A673 (cell line): ENCODE measurements around the gene CRHBP. TPM values are rescaled to one million over a fixed set of nuclear protein-coding genes. Genes with fewer than 3 reads are reported as not detected.

ENCODE experiments used
- BruUV-seq: library from RNA; stranded (reverse); fragments of 400-500 nt; replicated peaks from 2 replicates; lab custom pipeline; 2021; lab: Mats Ljungman, UMichigan
- CTCF ChIA-PET: fragments of 300-600 bp; sonication (Branson Sonifier 250); formaldehyde crosslinking; loops from one replicate; lab custom pipeline; 2022; ENCODE audit warnings: antibody characterized with exemption; lab: Charles Lee
- POLR2A ChIA-PET: fragments of 300-600 bp; sonication (Branson Sonifier 250); formaldehyde crosslinking; loops from one replicate; lab custom pipeline; 2022; ENCODE audit warnings: antibody characterized with exemption; ENCODE audit not compliant: low non-redundant PET; lab: Charles Lee
- DNase-seq: peaks from one replicate; pipeline ENCODE4 v3.0.0-alpha.2; 2015; ENCODE audit warnings: low spot score
- H3K27ac ChIP-seq: fragments of 200-600 bp; sonication (generic); 2 replicates; pipeline ENCODE4 v1.5.1; 2016; ENCODE audit warnings: mixed run types, low read depth, mild to moderate bottlenecking, mixed read lengths, antibody characterized with exemption, low read length; ENCODE audit not compliant: poor library complexity, severe bottlenecking
- H3K27me3 ChIP-seq: fragments of 200-600 bp; sonication (generic); replicated peaks from 2 replicates; pipeline ENCODE4 v1.6.1; 2017; ENCODE audit warnings: mixed run types, low read depth, mild to moderate bottlenecking, mixed read lengths, antibody characterized with exemption, low read length; ENCODE audit not compliant: insufficient read depth, poor library complexity
- H3K36me3 ChIP-seq: fragments of 200-600 bp; sonication (generic); 2 replicates; pipeline ENCODE4 v1.6.1; 2016; ENCODE audit warnings: mixed run types, mild to moderate bottlenecking, mixed read lengths, antibody characterized with exemption, low read length; ENCODE audit not compliant: insufficient read depth, poor library complexity, severe bottlenecking
- H3K4me1 ChIP-seq: fragments of 200-600 bp; sonication (generic); 2 replicates; pipeline ENCODE4 v1.6.1; 2017; ENCODE audit warnings: mixed run types, mild to moderate bottlenecking, mixed read lengths, antibody characterized with exemption, low read length; ENCODE audit not compliant: insufficient read depth, poor library complexity, severe bottlenecking
- H3K4me3 ChIP-seq: fragments of 200-600 bp; sonication (generic); 2 replicates; pipeline ENCODE4 v1.5.1; 2016; ENCODE audit warnings: low read depth, mixed run types, mild to moderate bottlenecking, mixed read lengths, low read length; ENCODE audit not compliant: poor library complexity, severe bottlenecking
- H3K9me3 ChIP-seq: fragments of 200-600 bp; sonication (generic); 2 replicates; pipeline ENCODE4 v1.6.1; 2016; ENCODE audit warnings: mixed run types, low read depth, mild to moderate bottlenecking, mixed read lengths, antibody characterized with exemption, low read length; ENCODE audit not compliant: poor library complexity, severe bottlenecking
- CTCF ChIP-seq: fragments of 300-800, 200-600 bp; sonication (generic); conservative IDR thresholded peaks from 2 replicates; pipeline ENCODE4 v1.5.1; 2017; ENCODE audit warnings: low read depth, mild to moderate bottlenecking, antibody characterized with exemption, low read length, moderate library complexity, mixed read lengths
- EZH2 ChIP-seq: fragments of 200-600 bp; sonication (generic); IDR thresholded peaks from 2 replicates; pipeline ENCODE4 v1.6.1; 2017; ENCODE audit warnings: borderline replicate concordance, low read depth, mild to moderate bottlenecking, mixed read lengths, antibody characterized with exemption, low read length; ENCODE audit not compliant: poor library complexity, severe bottlenecking
- intact Hi-C: fragments of 100-400 bp; cut with micrococcal nuclease; formaldehyde crosslinking; loops from one replicate; pipeline ENCODE4 v1.10.0; 2022; ENCODE audit not compliant: unreplicated experiment
- total RNA-seq: library from RNA; stranded (reverse); gene quantifications from 2 replicates; pipeline ENCODE4 v1.2.3, GENCODE V29; 2021

The CRHBP gene
- total RNA-seq, 1 experiment from 2014 or later, result not detected

DNA sequence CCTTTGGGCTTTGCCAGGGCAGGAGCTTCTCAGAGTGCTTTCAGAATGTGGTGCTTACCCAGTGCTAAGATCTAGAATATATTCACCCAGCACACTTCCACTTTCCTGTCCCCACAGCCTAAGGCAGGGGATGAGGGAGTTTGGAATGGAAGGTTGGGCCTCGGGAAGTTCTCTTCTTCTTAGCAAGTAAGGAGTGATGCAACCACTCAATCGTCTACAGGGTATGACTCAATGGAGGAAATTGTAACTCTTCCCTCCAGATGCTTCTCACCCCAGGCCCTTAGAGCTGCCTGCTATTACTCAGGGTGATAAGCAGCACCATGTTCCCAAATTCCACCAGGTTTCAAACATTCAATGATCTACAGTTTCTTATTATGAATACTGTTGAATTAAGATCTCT, 46.6 kb downstream of the CRHBP start:
- TF ChIP-seq CTCF, result no peak
- no peak for TF ChIP-seq EZH2
- Histone ChIP-seq H3K27me3 (peaks cover 24% of the 10 kb centered on the region), H3K36me3 (no peaks in the 10 kb centered on the region), H3K4me1 (no peaks in the 10 kb centered on the region), H3K4me3 (no peak overlapping the region), H3K27ac (no peak overlapping the region), H3K9me3 (no peaks in the 10 kb centered on the region)
- ChIA-PET CTCF (no interaction called here), POLR2A (no interaction called here)
- DNase-seq, result peak; percentile 11
- intact Hi-C loops, result no loop called here
- no TSS peak for BruUV-seq

GRCh38 chr5:77003246-77003645, 50.4 kb downstream of the CRHBP start:
- DNase-seq, result no peak
- no peaks in the 10 kb centered on the region for H3K9me3 ChIP-seq
- H3K36me3 ChIP-seq, result no peaks in the 10 kb centered on the region
- no TSS peak for BruUV-seq
- CTCF ChIA-PET, result no interaction called here
- no peak overlapping the region for H3K4me3 ChIP-seq
- POLR2A ChIA-PET, result no interaction called here
- H3K4me1 ChIP-seq, result no peaks in the 10 kb centered on the region
- no peak overlapping the region for H3K27ac ChIP-seq
- intact Hi-C loops, result no loop called here
- TF ChIP-seq EZH2 (no peak), CTCF (no peak)
- peaks cover 26% of the 10 kb centered on the region for H3K27me3 ChIP-seq

DNA sequence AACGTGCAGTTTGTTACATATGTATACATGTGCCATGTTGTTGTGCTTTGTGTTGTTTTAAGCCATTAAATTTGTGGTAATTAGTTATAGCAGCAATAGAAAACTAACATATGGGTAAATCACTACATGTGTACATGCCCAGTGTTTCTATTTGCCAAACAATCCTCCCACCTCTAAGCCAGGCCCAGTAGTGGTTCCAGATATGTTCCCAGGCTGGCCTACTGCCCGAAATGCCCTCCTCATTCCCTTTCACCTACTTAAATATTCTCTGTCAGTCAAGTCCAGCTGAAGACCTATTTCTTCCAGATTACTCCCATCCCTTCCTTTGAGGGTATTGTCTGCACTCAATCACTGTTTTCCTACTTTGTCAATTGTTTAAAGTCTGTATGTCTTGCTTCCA, 53.3 kb downstream of the CRHBP start:
- Histone ChIP-seq H3K4me3 (no peak overlapping the region), H3K9me3 (no peaks in the 10 kb centered on the region), H3K36me3 (no peaks in the 10 kb centered on the region), H3K27me3 (peaks cover 26% of the 10 kb centered on the region), H3K27ac (no peak overlapping the region), H3K4me1 (peaks cover 12% of the 10 kb centered on the region)
- BruUV-seq, result no TSS peak
- TF ChIP-seq CTCF, result no peak
- DNase-seq, result no peak
- intact Hi-C loops, result no loop called here
- ChIA-PET POLR2A (no interaction called here), CTCF (no interaction called here)
